ENCODE measurements around the gene NPAS4. TPM values are rescaled to one million over a fixed set of nuclear protein-coding genes. Genes with fewer than 3 reads are reported as not detected.
"Not testable (repeated sequence)": the region's sequence is repeated elsewhere in the genome, so short reads cannot be mapped to it uniquely, and the experiment has no call there.

The NPAS4 gene
- total RNA-seq, 2 donors from 2014 or later, result 2.6 to 6.5 TPM

DNA sequence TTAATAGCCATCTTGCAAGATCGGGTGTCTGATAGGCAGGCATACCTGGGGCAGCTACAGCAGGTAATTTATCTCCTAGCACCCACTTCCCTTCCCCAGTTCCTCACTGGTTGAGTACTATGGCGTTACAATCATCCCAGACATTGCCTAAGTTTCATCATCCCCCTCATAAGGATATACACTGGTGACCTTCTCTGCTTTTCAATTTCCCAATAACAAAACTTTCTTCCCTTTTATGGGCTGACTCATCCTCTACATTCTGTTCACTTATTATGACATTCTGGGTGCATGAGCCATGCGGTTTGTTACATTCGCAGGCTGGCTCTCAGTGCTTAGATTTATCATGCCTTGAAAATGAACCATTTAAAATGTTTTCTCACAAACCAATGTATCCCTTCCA lies 22.8 kb downstream of the NPAS4 start:
- no peak for DNase-seq (ENCODE audit: low spot score)
- intact Hi-C loops (cut with DNase I), result no loop called here

DNA sequence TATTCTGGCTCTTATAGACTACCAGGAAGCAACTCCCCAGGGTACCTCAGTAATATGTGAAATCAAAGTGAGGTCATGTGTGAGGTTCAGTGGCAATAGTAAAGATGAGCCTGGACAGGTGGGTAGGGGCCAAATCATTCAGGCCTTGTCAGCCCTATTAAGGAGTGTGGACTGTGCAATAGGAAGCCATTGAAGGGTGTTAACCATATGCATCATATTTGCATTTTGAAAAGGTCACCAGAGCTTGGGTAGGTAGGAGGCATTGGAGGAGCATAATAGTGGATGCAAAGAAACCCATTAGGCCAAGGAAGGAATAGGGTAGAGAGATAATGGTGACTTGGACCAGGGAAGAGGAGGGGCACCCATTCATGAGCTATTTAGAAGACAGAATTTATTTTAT lies 26.2 kb downstream of the NPAS4 start:
- intact Hi-C loops (cut with DNase I), result no loop called here
- no peak for DNase-seq (ENCODE audit: low spot score)

DNA sequence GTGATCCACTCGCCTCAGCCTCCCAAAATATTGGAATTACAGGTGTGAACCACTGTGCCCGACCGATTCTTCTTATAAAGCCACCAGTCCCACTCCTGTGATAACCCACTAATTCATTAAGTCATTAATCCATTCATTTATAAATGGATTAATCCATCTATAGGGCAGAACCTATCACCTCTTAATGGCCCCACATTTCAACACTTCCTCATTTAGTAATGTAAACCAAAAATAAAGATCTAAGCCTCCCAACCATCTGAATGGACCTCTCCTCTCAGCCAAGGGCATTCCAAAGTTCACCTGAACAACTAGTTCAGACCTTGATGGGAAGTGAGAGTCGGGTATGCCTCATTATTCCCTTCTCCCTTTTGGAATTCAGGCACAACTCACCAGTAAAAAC lies 27.7 kb downstream of the NPAS4 start:
- intact Hi-C loops (cut with DNase I), result no loop called here
- DNase-seq (ENCODE audit: low spot score), result no peak

DNA sequence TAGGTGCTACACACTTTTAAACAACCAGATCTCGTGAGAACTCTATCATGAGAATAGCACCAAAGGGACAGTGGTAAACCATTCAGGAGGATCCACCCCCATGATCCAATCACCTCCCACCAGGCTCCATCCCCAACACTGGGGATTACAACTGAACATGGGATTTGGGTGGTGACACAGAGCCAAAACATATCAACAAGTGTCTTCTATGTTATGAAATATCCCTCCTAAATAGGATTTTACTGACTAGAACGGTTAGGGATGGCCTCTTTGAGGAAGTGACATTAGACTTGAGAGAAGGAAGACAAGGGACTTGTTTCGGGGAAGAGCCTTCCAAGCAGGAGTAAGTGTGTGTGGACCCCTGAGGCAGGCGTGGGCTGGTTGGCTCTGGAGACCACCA lies 29.7 kb downstream of the NPAS4 start:
- intact Hi-C loops (cut with DNase I), result no loop called here
- no peak for DNase-seq (ENCODE audit: low spot score)

DNA sequence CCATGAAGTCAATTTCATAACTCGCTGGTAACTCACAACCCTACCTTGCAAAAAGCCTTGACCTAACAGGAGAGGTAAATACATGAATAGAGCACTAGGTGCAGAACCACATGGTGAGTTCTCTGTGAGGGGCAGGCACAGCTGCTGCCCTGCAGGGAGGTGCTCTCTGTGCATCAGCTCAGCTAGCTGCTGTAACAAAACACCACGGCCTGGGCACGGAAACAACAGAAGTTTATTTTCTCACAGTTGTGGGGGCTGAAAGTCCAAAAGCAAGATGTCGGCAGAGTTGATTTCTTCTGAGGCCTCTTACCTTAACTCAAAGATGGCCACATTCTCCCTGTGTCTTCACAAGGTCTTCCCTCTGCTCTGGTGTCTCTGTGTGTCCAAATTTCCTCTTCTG lies 30.8 kb downstream of the NPAS4 start:
- DNase-seq (ENCODE audit: low spot score), result no peak
- intact Hi-C loops (cut with DNase I), result no loop called here

DNA sequence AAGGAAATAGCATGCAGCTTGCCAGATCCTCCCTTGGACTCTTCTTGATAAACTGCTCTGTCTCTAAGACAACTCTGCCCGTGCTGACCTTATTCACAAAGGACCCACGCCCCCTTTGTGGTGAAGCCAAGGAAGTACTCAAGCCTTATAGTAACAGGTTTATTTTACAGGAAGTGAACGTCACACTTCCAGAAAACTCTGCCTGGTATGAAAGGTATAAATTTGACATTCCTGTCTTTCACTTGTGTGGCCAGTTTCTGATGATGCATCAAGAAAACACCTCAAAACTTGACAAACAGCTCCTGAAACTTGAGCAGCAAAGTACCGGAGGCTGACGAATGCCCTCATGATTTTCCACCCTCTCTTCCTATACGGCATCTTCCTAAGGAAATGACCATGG lies 33.4 kb downstream of the NPAS4 start:
- intact Hi-C loops (cut with DNase I), result no loop called here
- no peak for DNase-seq (ENCODE audit: low spot score)

DNA sequence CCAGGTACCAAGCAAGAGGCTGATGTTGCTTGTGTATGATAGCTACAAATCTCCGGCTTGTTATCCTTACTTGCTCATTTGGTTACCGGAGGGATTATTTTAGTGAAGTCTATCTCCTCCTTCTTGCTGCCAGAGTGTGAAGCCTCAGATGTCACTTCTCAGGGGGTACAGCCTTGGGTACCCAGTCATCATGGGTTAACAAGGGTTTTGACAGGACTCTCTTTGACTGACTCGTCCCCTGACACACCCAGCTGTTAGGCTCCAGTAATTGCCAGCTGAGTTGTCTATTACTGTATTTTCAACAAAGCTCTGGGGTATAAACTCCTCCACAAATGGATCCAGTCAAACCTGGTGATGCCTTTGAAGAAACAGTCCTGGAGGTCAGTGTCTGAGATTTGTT lies 34.0 kb downstream of the NPAS4 start:
- DNase-seq (ENCODE audit: low spot score), result no peak

DNA sequence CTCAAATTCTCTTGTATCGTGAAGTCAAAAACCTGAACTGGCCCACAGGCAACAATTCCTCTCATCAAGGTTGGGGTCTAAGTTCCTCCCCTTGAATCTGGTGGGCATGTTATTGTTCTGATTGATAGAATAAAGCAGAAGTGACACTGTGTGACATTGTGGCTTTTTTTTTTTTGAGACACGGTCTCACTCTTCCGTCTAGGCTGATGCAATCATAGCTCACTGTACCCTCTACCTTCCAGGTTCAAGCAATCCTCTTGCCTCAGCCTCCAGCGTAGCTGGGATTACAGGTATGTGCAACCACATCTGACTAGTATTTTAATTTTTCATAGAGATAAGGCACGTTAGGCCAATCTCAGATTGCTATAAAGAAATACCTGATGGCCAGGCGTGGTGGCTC lies 37.0 kb downstream of the NPAS4 start:
- no peak for DNase-seq (ENCODE audit: low spot score)
- intact Hi-C loops (cut with DNase I), result no loop called here

More for the DNA sequence above, 34.0 kb downstream of the NPAS4 start:
- intact Hi-C loops (cut with DNase I), result no loop called here

DNA sequence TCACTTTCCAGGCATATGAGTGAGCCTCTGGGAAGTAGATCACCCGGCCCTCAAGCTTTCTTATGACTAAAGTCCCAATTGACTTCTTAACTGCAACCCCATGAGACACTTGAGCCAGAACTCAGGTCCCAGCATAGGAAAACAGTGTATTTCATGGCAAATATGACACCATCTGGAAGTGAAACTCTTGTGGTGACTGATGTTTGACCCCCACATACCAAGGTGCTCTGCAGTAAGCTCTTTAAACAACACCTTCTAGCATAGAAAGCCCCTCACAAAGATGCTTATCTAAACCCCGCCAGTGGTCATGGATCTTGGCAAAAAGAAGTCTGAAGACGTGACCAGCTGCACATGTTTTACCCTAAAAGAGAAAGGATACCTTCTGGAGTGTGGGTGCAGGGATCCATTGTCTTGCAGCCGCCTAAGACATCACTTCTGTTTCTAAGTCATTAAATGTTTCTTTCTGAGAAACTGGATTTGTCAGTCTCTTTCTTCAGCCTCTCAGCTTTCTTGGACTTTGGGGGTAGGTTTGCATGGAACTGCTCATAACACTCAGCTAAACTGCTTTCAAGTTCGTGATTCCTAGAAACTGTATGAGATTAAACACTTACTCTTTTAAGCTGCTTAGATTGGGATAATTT lies 38.4 kb downstream of the NPAS4 start:
- intact Hi-C loops (cut with DNase I), result no loop called here
- no peak for DNase-seq (ENCODE audit: low spot score)

DNA sequence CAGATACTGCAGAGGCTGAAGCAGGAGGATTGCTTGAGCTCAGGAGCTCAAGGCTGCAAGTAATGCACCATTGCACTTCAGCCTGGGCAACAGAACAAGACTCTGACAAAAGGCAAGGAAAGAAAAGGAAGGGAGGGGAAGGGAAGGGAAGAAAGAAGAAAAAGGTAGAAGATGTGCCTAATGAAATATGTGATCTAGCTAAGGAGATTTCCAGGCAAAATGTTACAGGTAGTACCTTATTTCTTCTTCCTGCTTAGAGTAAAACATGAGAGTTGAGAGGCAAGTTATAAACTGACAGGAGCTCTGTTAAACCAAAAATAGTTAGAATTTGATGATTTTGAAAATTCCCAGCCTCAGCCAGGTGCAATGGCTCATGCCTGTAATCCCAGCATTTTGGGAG lies 41.2 kb downstream of the NPAS4 start:
- intact Hi-C loops (cut with DNase I), result no loop called here

DNA sequence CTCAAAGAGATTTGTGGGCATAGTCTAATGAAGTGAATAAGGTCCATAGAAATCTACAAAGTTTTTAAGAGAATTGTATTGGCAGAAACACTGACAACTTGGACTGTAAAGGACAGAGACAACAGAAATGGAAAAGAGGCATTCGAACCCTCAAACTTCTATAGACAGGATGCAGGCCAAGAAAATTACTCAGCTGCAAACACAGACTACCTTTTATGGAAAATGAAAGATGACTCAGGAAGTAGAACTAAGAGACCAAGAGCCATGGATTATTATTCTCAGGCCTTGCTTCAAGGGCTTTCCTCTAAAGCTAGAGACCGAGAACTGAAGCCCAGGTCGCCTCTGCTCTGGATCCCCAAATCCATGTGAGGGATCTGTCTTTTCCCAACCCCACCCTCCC lies 42.1 kb downstream of the NPAS4 start:
- DNase-seq (ENCODE audit: low spot score), result no peak
- intact Hi-C loops (cut with DNase I), result no loop called here

More for the DNA sequence above, 41.2 kb downstream of the NPAS4 start:
- DNase-seq (ENCODE audit: low spot score), result no peak

DNA sequence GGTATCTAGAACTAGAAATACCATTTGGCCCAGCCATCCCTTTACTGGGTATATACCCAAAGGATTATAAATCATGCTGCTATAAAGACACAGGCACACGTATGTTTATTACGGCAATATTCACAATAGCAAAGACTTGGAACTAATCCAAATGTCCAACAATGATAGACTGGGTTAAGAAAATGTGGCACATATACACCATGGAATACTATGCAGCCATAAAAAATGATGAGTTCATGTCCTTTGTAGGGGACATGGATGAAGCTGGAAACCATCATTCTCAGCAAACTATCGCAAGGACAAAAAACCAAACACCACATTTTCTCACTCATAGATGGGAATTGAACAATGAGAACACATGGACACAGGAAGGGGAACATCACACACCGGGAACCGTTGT lies 43.3 kb downstream of the NPAS4 start:
- DNase-seq (ENCODE audit: low spot score); intact Hi-C loops (cut with DNase I): not testable (repeated sequence)

DNA sequence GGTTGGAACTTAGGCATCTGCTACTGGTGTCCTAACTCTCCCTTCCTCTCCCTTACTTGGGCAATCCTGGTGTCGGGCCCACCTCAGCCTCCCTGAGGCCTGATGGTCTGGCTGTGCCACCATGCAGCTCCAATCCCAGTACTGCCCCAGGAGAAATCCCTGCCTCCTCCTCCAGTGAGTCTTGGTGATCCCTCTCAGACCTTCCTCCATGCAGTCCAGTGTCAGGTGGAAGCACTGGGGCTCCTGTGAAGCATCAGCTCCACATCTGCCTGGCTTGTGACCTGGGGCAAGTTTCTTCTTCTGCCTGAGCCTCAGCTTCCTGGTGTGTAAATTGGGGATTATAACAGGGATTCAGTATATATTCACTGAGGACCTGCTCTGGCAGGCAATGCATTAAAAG lies 44.1 kb downstream of the NPAS4 start:
- intact Hi-C loops (cut with DNase I), result loop anchor here in 1 of 2 donors (5.0 kb wide), 1 partner anchor 643 kb away; no protein-coding TSS in a partner anchor
- no peak for DNase-seq (ENCODE audit: low spot score)

DNA sequence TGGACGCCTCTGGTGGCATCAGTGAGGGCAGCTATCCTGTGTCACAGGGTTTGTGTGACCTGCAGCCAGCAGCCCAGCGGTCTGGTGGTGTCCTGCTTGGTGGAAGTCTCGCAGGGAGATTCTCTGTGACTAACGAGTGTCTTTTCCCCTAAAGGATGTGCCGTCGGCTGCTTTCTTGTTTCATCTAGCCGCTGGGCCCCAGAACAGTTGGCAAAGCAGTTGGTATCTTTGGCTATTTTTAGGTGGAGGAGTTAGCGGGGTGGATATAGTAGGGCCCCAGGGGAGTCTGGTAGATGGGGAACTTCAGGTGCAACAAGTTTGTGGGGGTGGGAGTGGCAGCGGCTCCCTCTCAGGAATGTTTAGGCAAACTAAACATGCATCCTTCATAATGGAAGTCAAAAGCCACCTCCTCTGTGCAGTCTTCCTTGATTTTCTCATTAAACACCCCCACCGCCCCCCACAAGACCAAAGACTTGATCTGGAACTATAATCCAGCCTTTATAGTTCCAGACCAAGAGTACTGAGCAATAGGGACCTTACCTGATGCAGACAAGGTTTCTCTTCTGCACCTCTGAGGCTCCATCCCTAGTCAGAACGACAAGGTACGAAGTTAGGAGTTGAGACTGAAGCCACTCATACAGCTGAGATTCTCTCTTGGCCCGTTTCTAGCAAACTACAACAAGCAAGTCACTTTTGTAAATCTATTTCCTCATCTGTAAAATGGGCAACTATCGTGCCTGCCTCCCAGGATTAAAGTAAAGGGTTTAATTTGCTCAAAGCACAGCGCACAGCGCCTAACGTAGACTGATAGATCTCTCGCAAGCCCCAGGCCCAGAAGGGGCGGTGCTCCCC lies 44.8 kb downstream of the NPAS4 start:
- DNase-seq (ENCODE audit: low spot score), result no peak
- intact Hi-C loops (cut with DNase I), result loop anchor here in 1 of 2 donors (5.0 kb wide), 1 partner anchor 643 kb away; no protein-coding TSS in a partner anchor

DNA sequence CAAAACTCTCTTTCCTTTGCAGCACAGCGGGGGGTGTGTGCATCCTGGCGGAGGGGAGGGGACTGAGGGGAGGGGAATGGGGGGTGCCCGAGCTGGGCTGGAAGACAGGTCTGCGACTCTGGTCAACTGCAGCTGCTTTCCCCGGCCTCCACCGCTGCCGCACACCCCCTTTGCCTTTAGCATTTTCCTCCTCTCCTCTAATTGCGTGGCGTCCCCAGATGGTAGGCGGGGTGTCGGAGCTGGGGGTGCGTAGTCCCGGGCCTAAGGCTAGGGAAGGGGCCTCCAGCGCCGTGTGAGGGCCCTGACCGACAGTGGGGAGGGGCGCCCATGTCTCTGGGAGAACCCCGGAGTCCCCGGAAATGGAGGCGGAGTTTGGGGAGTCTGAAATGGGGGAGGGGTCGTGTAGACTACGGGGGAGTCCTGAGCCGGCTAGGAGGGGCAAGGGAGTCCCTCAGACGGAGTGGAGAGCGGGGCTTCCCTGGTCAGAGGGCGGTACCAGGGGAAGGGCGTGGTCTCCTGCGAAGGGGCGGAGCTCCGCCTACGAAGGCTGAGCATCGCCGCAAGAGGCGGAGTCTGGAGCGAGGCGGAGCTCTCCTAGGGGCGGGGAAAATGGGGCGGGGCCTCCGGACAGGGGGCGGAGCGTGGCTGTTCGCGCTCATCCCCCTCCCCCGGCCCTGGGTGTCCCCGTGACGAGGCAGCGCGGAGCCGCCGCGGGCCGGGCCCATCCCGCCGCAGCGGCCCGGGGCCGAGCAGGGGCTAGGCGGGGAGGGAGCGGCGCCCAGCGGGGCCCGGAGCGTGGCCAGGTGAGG lies 45.6 kb downstream of the NPAS4 start, which contains the start of gene PELI3:
PELI3 (plus strand) TSS at position 681 of the 809 bp plus-strand sequence. CDS start 1,224 bp downstream, outside the sequence.
- DNase-seq (ENCODE audit: low spot score), result peak; percentile 97
- intact Hi-C loops (cut with DNase I), result loop anchor here in 1 of 2 donors (5.0 kb wide), 1 partner anchor 644 kb away; no protein-coding TSS in a partner anchor

DNA sequence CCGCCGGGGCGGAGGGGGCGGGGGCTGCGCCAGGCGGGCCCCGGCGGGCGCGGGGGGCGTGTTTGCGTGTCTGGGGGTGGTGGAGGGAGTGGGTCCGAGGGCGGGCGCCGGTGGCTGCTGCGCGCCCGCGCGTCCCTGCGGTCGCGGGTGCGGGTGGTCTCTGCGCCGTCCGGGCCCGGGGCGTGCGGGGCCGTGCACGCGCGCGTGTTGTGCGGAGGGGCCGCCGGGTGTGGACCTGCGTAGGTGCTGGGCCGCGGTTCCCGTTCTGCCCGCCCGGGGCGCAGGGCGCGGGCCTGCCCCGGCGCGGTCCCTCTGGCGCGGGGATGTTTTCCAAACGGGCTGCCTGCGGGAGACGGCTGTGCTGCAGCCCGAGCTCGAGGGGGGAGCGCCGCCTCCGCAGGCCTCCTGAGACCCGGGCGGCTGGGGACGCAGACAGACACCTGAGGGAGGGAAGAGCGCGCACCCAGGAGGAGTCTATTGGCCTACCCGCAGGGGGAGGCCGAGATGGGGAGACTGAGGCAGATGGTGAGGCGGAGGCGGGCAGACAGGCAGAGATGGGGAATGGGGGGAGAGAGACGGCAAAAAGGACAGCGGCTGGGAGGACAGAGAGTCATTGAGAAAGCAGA lies 46.3 kb downstream of the NPAS4 start:
- no peak for DNase-seq (ENCODE audit: low spot score)
- intact Hi-C loops (cut with DNase I), result loop anchor here in 1 of 2 donors (5.0 kb wide), 1 partner anchor 645 kb away; no protein-coding TSS in a partner anchor

DNA sequence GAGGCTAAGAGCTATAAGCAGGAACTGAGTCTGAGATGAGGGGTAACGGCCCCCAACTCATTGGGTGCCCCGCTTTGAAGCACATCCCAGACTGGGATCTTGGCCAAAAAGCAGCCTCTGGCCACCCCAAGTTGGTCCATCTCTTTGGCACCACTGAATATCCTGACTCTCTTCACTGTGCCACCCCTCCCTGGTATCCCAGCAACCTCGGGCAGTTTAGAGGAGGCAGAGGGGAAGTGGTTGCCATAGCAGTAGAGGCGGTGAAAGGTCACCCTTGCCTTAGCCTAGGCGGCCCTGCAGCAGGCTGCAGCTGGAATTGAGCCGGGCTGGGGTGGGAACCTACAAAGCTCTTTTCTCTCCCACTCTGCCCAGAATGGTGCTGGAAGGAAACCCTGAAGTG lies 46.9 kb downstream of the NPAS4 start:
- intact Hi-C loops (cut with DNase I), result loop anchor here in 1 of 2 donors (5.0 kb wide), 1 partner anchor 645 kb away; no protein-coding TSS in a partner anchor

DNA sequence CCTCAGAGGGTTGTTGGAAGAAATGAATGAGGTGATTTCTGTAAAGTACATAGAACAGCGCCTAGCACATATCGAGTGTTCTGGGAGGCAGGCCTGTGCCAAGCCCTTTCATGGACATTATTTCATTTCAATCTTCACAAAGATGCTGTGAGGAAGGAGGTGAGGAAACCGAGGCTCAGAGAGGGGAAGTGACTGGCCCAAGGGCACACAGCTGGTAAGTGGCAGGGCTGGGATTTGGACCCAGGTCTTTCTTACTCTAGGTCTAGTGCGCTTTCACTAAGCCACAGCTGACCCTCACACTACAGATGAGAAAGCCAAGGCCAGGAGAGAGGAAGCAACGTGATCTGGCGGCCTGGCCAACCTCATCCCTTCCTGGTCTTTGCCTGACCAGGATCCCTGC lies 47.9 kb downstream of the NPAS4 start:
- intact Hi-C loops (cut with DNase I), result loop anchor here in 1 of 2 donors (5.0 kb wide), 1 partner anchor 646 kb away; no protein-coding TSS in a partner anchor
- DNase-seq (ENCODE audit: low spot score), result no peak

More for the DNA sequence above, 46.9 kb downstream of the NPAS4 start:
- DNase-seq (ENCODE audit: low spot score), result no peak

DNA sequence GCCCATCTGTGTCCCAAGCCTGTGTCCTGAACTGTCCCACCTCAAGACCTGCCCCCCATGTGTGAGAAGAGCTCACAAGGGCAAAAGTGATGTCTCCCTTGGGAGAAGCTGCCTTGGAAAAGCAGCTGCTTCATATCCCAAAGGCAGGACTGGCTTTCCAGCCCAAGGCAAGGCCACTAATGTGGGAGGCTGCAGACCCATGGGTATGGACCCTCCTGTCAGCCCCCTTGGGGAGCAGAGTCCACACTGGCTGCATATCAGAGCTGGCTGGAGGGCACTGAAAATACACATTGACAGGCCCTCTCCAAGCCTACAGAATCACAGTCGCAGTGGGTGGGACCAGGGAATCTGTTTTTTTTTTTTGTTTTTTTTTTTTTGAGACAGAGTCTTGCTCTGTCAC lies 48.6 kb downstream of the NPAS4 start:
- DNase-seq (ENCODE audit: low spot score), result no peak
- intact Hi-C loops (cut with DNase I), result loop anchor here in 1 of 2 donors (5.0 kb wide), 1 partner anchor 647 kb away; no protein-coding TSS in a partner anchor
